IPS-15b (cell line): ENCODE results near the gene ANK2.
"Not testable (repeated sequence)": the region's sequence is repeated elsewhere in the genome, so short reads cannot be mapped to it uniquely, and the experiment has no call there.

Experiments used
- H3K27me3 ChIP-seq: one replicate; pipeline ENCODE4 v1.6.1; 2013; ENCODE audit warnings: low read length; ENCODE audit not compliant: control insufficient read depth, insufficient read depth
- H3K36me3 ChIP-seq: one replicate; pipeline ENCODE4 v1.6.1; 2013; ENCODE audit warnings: low read length; ENCODE audit not compliant: control insufficient read depth, insufficient read depth
- H3K4me1 ChIP-seq: one replicate; pipeline ENCODE4 v1.6.1; 2013; ENCODE audit warnings: mild to moderate bottlenecking, low read length; ENCODE audit not compliant: control insufficient read depth, insufficient read depth
- H3K4me3 ChIP-seq: one replicate; pipeline ENCODE4 v1.5.1; 2013; ENCODE audit warnings: low read depth, low read length
- H3K9ac ChIP-seq: one replicate; pipeline ENCODE4 v1.6.1; 2013; ENCODE audit warnings: low read depth, mild to moderate bottlenecking, low read length
- H3K9me3 ChIP-seq: one replicate; pipeline ENCODE4 v1.6.1; 2013; ENCODE audit warnings: mild to moderate bottlenecking, low read length; ENCODE audit not compliant: control insufficient read depth, insufficient read depth

ANK2 gene

GRCh38 chr4:113181289-113182007 is 132.0 kb downstream of the ANK2 start:
- Histone ChIP-seq H3K27me3 (no peaks in the 10 kb centered on the region), H3K4me3 (no peak overlapping the region), H3K9me3 (no peaks in the 10 kb centered on the region), H3K9ac (no peak overlapping the region), H3K36me3 (no peaks in the 10 kb centered on the region), H3K4me1 (peaks cover under 1% of the 10 kb centered on the region)

- Histone ChIP-seq H3K9me3 (no peaks in the 10 kb centered on the region), H3K4me1 (peaks cover 4% of the 10 kb centered on the region), H3K27me3 (no peaks in the 10 kb centered on the region)
Measured at GRCh38 chr4:113183032-113183605, 133.7 kb downstream of the ANK2 start.

GRCh38 chr4:113186220-113186619 is 136.8 kb downstream of the ANK2 start:
- H3K4me1 ChIP-seq = peaks cover 11% of the 10 kb centered on the region
- not testable (repeated sequence) for H3K36me3 ChIP-seq, H3K4me3 ChIP-seq

More at GRCh38 chr4:113183032-113183605, 133.7 kb downstream of the ANK2 start:
- no peak overlapping the region for H3K9ac ChIP-seq
- H3K4me3 ChIP-seq = no peak overlapping the region
- H3K36me3 ChIP-seq = no peaks in the 10 kb centered on the region

DNA sequence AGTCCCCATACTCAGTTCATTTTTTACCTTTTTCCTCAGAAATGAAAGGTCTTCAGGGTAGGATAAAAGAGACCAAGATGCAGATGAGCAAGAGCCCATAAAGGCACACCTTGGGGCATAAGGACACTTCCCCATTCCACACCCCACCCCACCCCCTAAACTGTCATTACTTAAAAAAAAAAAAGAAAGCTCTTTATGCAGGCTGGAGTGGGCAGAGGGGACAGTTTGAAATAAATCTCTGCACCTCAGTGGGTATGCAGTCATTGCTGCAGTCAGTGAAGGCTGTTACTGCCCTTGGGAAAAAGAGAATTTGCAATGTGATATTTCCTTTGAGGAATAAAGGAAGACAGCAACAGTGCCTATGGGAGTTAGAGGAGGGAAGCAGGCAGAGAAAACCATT is 137.5 kb downstream of the ANK2 start:
- Histone ChIP-seq H3K4me1 (peaks cover 11% of the 10 kb centered on the region), H3K9me3 (no peaks in the 10 kb centered on the region), H3K27me3 (no peaks in the 10 kb centered on the region), H3K9ac (no peak overlapping the region), H3K36me3 (no peaks in the 10 kb centered on the region), H3K4me3 (no peak overlapping the region)

More at GRCh38 chr4:113186220-113186619, 136.8 kb downstream of the ANK2 start:
- H3K9ac ChIP-seq, H3K9me3 ChIP-seq, H3K27me3 ChIP-seq: not testable (repeated sequence)

GRCh38 chr4:113187358-113187757 is 137.9 kb downstream of the ANK2 start:
- Histone ChIP-seq H3K27me3 (no peaks in the 10 kb centered on the region), H3K9ac (no peak overlapping the region), H3K4me1 (peaks cover 11% of the 10 kb centered on the region), H3K4me3 (no peak overlapping the region), H3K36me3 (no peaks in the 10 kb centered on the region), H3K9me3 (no peaks in the 10 kb centered on the region)

DNA sequence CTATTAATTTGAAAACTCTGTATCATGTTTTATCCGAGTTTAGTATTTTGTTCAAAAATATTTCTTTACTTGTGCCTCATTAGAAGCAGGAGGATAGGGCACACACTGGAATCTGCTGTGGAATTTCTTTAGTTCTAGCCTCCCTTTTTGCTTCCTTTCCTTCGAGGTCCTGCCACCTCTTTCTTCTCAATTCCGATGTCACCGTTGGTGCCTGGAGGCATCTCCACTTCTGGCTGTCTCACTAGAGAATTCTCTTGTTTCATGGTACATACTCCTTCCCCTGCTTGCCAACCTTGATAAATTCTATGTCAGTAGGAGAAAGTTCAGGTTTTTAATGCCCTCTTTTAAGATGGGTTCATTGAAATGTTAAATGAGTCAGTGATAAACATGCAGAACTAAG is 140.1 kb downstream of the ANK2 start:
- Histone ChIP-seq H3K4me1 (peaks cover 11% of the 10 kb centered on the region), H3K36me3 (no peaks in the 10 kb centered on the region), H3K4me3 (no peak overlapping the region), H3K27me3 (no peaks in the 10 kb centered on the region), H3K9me3 (no peaks in the 10 kb centered on the region), H3K9ac (no peak overlapping the region)

DNA sequence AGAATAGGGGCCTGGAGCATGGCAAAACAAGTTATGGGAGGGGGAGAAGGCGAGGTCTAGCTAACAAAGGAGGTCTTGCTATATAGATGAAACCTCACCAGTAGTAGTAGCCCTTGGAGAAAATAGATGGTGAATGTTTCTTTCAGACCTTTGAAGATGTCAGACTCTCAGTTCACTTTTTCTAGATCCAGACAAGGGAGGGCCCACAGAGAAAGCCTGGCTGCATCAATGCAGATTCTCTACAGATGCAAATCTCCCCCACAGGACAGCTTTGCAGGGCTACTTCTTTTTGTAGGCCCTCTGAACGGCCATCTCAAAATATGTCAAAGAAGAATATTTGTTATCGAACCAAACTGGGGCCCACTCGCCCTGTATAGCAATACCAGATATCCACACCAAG is 159.7 kb downstream of the ANK2 start:
- peaks cover 4% of the 10 kb centered on the region for H3K4me1 ChIP-seq
- H3K9ac ChIP-seq = no peak overlapping the region
- H3K27me3 ChIP-seq = no peaks in the 10 kb centered on the region
- no peaks in the 10 kb centered on the region for H3K36me3 ChIP-seq
- H3K9me3 ChIP-seq = no peaks in the 10 kb centered on the region
- H3K4me3 ChIP-seq = no peak overlapping the region

DNA sequence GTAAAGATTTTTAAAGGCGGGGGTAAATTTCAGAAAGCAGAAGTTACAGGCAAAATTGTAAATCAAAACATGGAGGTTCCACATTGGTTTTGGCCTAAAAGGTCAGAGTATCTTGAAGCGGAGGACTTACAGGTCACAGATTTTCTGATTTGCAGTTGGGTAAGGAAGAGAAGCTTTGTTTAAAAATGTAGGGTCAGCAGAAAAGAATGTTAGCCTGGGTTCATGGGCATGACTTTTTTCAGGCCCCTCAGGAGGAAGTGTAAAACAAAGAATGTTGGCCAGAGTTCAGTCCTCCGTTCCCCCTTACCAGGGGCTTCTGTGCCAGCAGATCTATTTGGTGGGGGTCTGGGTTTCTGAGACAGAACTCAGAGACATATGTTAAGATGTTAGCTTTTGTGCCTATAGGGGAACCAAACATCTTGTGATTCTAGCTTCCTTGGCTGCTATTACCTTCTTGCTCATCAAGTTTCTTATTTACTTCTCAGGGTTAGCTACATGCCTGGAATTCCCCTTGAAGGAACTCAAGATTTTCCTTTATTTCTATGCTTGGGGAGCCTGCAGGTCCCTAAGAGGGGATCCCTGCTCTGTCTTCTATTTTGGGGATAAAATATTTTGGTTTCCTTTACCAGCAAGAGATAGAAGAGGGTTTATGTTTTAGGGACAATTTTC is 160.3 kb downstream of the ANK2 start:
- Histone ChIP-seq H3K9ac (no peak overlapping the region), H3K36me3 (no peaks in the 10 kb centered on the region), H3K9me3 (no peaks in the 10 kb centered on the region)

GRCh38 chr4:113212613-113213012 is 163.2 kb downstream of the ANK2 start:
- no peak overlapping the region for H3K4me3 ChIP-seq

More for the DNA sequence above, 160.3 kb downstream of the ANK2 start:
- H3K4me1 ChIP-seq = peaks cover 4% of the 10 kb centered on the region
- no peak overlapping the region for H3K4me3 ChIP-seq
- H3K27me3 ChIP-seq = no peaks in the 10 kb centered on the region

DNA sequence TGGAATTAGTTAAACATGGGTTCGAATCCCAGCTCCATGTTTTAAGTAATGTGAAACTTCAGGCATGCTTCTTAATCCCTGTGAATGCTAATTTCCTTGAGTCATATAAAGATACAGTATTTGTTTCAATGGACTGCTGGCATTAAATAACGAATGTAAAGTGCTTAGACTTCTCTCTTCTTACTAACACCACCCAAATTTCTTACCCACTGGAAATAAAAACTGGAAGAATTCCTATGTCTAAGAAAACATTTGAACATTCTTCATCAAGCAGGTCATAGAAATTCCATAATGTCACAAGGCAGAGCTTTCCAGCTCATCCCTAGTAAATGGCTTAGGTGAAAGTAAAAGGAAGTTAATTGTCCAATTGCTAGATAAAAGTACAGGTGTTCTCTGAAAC is 172.5 kb downstream of the ANK2 start:
- Histone ChIP-seq H3K27me3 (no peaks in the 10 kb centered on the region), H3K4me3 (no peak overlapping the region), H3K4me1 (no peaks in the 10 kb centered on the region), H3K9me3 (no peaks in the 10 kb centered on the region), H3K9ac (no peak overlapping the region), H3K36me3 (no peaks in the 10 kb centered on the region)

More at GRCh38 chr4:113212613-113213012, 163.2 kb downstream of the ANK2 start:
- H3K27me3 ChIP-seq = no peaks in the 10 kb centered on the region
- H3K9me3 ChIP-seq = no peaks in the 10 kb centered on the region
- H3K36me3 ChIP-seq = no peaks in the 10 kb centered on the region
- no peak overlapping the region for H3K9ac ChIP-seq
- H3K4me1 ChIP-seq = peaks cover 4% of the 10 kb centered on the region

DNA sequence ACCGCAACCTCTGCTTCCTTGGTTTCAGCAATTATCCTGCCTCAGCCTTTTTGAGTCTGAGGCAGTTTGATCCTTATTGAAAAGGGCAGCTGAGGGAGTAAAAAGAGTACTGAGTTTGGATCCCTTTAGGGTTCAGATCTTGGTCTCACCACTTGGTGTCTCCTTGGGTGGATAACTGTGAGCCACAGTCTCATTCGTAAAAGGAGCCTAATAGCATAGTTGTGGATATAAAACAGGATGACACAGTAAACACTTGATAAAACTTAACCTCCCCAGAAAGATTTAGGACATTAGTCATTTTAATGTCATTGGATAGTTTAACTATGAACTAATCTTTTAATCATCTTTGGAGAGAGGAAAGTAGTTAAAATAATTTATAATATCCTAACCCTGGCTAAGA is 173.0 kb downstream of the ANK2 start:
- Histone ChIP-seq H3K27me3 (no peaks in the 10 kb centered on the region), H3K9me3 (no peaks in the 10 kb centered on the region), H3K9ac (no peak overlapping the region), H3K4me3 (no peak overlapping the region), H3K36me3 (no peaks in the 10 kb centered on the region), H3K4me1 (no peaks in the 10 kb centered on the region)

- Histone ChIP-seq H3K9ac (no peak overlapping the region), H3K4me1 (no peaks in the 10 kb centered on the region), H3K9me3 (no peaks in the 10 kb centered on the region), H3K36me3 (no peaks in the 10 kb centered on the region), H3K27me3 (no peaks in the 10 kb centered on the region), H3K4me3 (no peak overlapping the region)
Measured at GRCh38 chr4:113223001-113223400, 173.5 kb downstream of the ANK2 start.
